H9 (cell line): ENCODE data around the gene SLC22A5. TPM values are rescaled to one million over a fixed set of nuclear protein-coding genes. Genes with fewer than 3 reads are reported as not detected.

ENCODE experiments used
- DNase-seq: peaks from one replicate; pipeline ENCODE4 v3.0.0-alpha.2; 2017
- H2AFZ ChIP-seq: one replicate; pipeline ENCODE4 v1.6.1; 2013; ENCODE audit warnings: mild to moderate bottlenecking, low read length, control low read depth, moderate library complexity
- H2AK5ac ChIP-seq: 2 replicates; pipeline ENCODE4 v1.6.1; 2013; ENCODE audit warnings: low read length, control low read depth, mixed read lengths; ENCODE audit not compliant: insufficient read length
- H2BK120ac ChIP-seq: one replicate; pipeline ENCODE4 v1.6.1; 2013; ENCODE audit warnings: low read depth, mild to moderate bottlenecking, low read length, control low read depth, inconsistent platforms; ENCODE audit not compliant: poor library complexity, severe bottlenecking
- H2BK12ac ChIP-seq: 2 replicates; pipeline ENCODE4 v1.6.1; 2013; ENCODE audit warnings: low read length, control low read depth, mixed read lengths, low read depth; ENCODE audit not compliant: insufficient read length
- H2BK15ac ChIP-seq: 2 replicates; pipeline ENCODE4 v1.6.1; 2013; ENCODE audit warnings: low read depth, low read length, control low read depth
- H2BK20ac ChIP-seq: one replicate; pipeline ENCODE4 v1.6.1; 2013; ENCODE audit warnings: low read depth, mild to moderate bottlenecking, low read length, control low read depth, inconsistent platforms; ENCODE audit not compliant: poor library complexity, severe bottlenecking
- H2BK5ac ChIP-seq: 2 replicates; pipeline ENCODE4 v1.6.1; 2013; ENCODE audit warnings: low read length, control low read depth, mixed read lengths; ENCODE audit not compliant: insufficient read length
- H3K14ac ChIP-seq: 2 replicates; pipeline ENCODE4 v1.6.1; 2013; ENCODE audit warnings: low read length, control low read depth; ENCODE audit not compliant: insufficient read depth
- H3K18ac ChIP-seq: 2 replicates; pipeline ENCODE4 v1.6.1; 2013; ENCODE audit warnings: low read depth, mild to moderate bottlenecking, mixed read lengths, low read length, control low read depth; ENCODE audit not compliant: insufficient read length
- H3K23ac ChIP-seq: 2 replicates; pipeline ENCODE4 v1.6.1; 2013; ENCODE audit warnings: low read length, control low read depth, mixed read lengths, low read depth; ENCODE audit not compliant: insufficient read length
- H3K23me2 ChIP-seq: 2 replicates; pipeline ENCODE4 v1.6.1; 2013; ENCODE audit warnings: low read depth, mild to moderate bottlenecking, mixed read lengths, low read length, control low read depth; ENCODE audit not compliant: insufficient read length, poor library complexity, severe bottlenecking
- H3K27ac ChIP-seq: 2 replicates; pipeline ENCODE4 v1.5.1; 2013; ENCODE audit warnings: low read length, control low read depth, mixed read lengths, low read depth; ENCODE audit not compliant: insufficient read length
- H3K27me3 ChIP-seq: 2 replicates; pipeline ENCODE4 v1.6.1; 2013; ENCODE audit warnings: low read length, control low read depth, inconsistent platforms; ENCODE audit not compliant: insufficient read depth
- H3K4ac ChIP-seq: 2 replicates; pipeline ENCODE4 v1.6.1; 2013; ENCODE audit warnings: low read depth, mild to moderate bottlenecking, control low read depth, inconsistent platforms, low read length, moderate library complexity
- H3K4me1 ChIP-seq: 2 replicates; pipeline ENCODE4 v1.6.1; 2013; ENCODE audit warnings: low read length, control low read depth, inconsistent platforms; ENCODE audit not compliant: insufficient read depth
- H3K4me2 ChIP-seq: 2 replicates; pipeline ENCODE4 v1.6.1; 2013; ENCODE audit warnings: low read length, control low read depth, mixed read lengths; ENCODE audit not compliant: insufficient read length, insufficient read depth
- H3K56ac ChIP-seq: 2 replicates; pipeline ENCODE4 v1.6.1; 2013; ENCODE audit warnings: low read depth, mild to moderate bottlenecking, mixed read lengths, low read length, control low read depth; ENCODE audit not compliant: insufficient read length
- H3K79me1 ChIP-seq: 2 replicates; pipeline ENCODE4 v1.6.1; 2013; ENCODE audit warnings: low read depth, mild to moderate bottlenecking, moderate library complexity, low read length, control low read depth, inconsistent platforms; ENCODE audit not compliant: insufficient read depth, poor library complexity, severe bottlenecking
- H3K79me2 ChIP-seq: 2 replicates; pipeline ENCODE4 v1.6.1; 2013; ENCODE audit warnings: low read length, control low read depth, inconsistent platforms; ENCODE audit not compliant: insufficient read depth
- H3K9ac ChIP-seq: 2 replicates; pipeline ENCODE4 v1.6.1; 2013; ENCODE audit warnings: low read length, control low read depth, mixed read lengths; ENCODE audit not compliant: insufficient read length; ENCODE audit errors: extremely low read depth
- H3K9me3 ChIP-seq: one replicate; pipeline ENCODE4 v1.6.1; 2013; ENCODE audit warnings: low read depth, low read length, inconsistent platforms; ENCODE audit not compliant: control insufficient read depth
- H3T11ph ChIP-seq: one replicate; pipeline ENCODE4 v1.6.1; 2013; ENCODE audit warnings: mild to moderate bottlenecking, low read length, control low read depth, inconsistent platforms
- H4K20me1 ChIP-seq: one replicate; pipeline ENCODE4 v1.6.1; 2013; ENCODE audit not compliant: control insufficient read depth, insufficient read length, insufficient read depth
- H4K5ac ChIP-seq: 2 replicates; pipeline ENCODE4 v1.6.1; 2013; ENCODE audit warnings: low read depth, mild to moderate bottlenecking, mixed read lengths, low read length, control low read depth; ENCODE audit not compliant: insufficient read length
- H4K8ac ChIP-seq: replicated peaks from 2 replicates; pipeline ENCODE4 v1.6.1; 2013; ENCODE audit warnings: low read length, control low read depth, mixed read lengths, low read depth; ENCODE audit not compliant: insufficient read length
- H4K91ac ChIP-seq: 2 replicates; pipeline ENCODE4 v1.6.1; 2013; ENCODE audit warnings: low read depth, mild to moderate bottlenecking, moderate library complexity, mixed read lengths, low read length, control low read depth; ENCODE audit not compliant: insufficient read length
- H3K27ac Mint-ChIP-seq, 3 experiments: 2 replicates in 2 of 3; 3 replicates in 1 of 3; pipeline ENCODE4 v1.8.0; 2020 to 2021; ENCODE audit warnings: mixed read lengths in 3 of 3, mild to moderate bottlenecking in 1 of 3, moderate library complexity in 1 of 3
- H3K27me3 Mint-ChIP-seq: 2 replicates; pipeline ENCODE4 v1.8.0; 2021; ENCODE audit warnings: low read depth, mild to moderate bottlenecking, moderate library complexity, mixed read lengths
- H3K36me3 Mint-ChIP-seq, 3 experiments: 2 replicates in 2 of 3; 3 replicates in 1 of 3; pipeline ENCODE4 v1.8.0; 2020 to 2021; ENCODE audit warnings: low read depth in 3 of 3, mixed read lengths in 3 of 3; ENCODE audit not compliant: insufficient read depth in 1 of 3
- H3K4me1 Mint-ChIP-seq, 2 experiments: 2 replicates each; pipeline ENCODE4 v1.8.0; 2020; ENCODE audit warnings: mixed read lengths in 2 of 2
- H3K4me3 Mint-ChIP-seq, 2 experiments: 2 replicates in 1 of 2; 3 replicates in 1 of 2; pipeline ENCODE4 v1.8.0; 2020 to 2021; ENCODE audit warnings: mild to moderate bottlenecking in 2 of 2, mixed read lengths in 2 of 2, moderate library complexity in 1 of 2
- H3K9me3 Mint-ChIP-seq, 2 experiments: 2 replicates in 1 of 2; 3 replicates in 1 of 2; pipeline ENCODE4 v1.8.0; 2020; ENCODE audit warnings: mild to moderate bottlenecking in 2 of 2, mixed read lengths in 2 of 2, moderate library complexity in 1 of 2
- CTCF ChIP-seq: fragments of 200-600 bp; sonication (generic); conservative IDR thresholded peaks from 3 replicates; pipeline ENCODE4 v1.8.0; 2021; ENCODE audit warnings: antibody characterized with exemption, mild to moderate bottlenecking
- WGBS: extraction: QIAGEN DNeasy Blood & Tissue Kit; methylation state at CpG from one replicate; pipeline ENCODE4 v1.1.7; 2013; ENCODE audit warnings: missing lambda C conversion rate, low lambda C conversion rate, mixed read lengths; ENCODE audit not compliant: insufficient read length; ENCODE audit errors: extremely low coverage; 5-methylcytosine and 5-hydroxymethylcytosine counted together
- total RNA-seq: library from RNA; stranded (reverse); gene quantifications from 2 replicates; pipeline ENCODE4 v1.2.1, GENCODE V29; 2021

The SLC22A5 gene
- total RNA-seq, 1 experiment from 2014 or later: 3.4 TPM

- Histone ChIP-seq H3K27ac (no peak overlapping the region), H3K18ac (no peak overlapping the region), H3K27me3 (no peaks in the 10 kb centered on the region), H3K4ac (no peak overlapping the region), H3K9me3 (no peaks in the 10 kb centered on the region), H2BK12ac (no peak overlapping the region), H2BK5ac (no peak overlapping the region), H3K23ac (no peak overlapping the region), H2BK20ac (no peak overlapping the region), H3K23me2 (peaks cover 4% of the 10 kb centered on the region), H3K14ac (no peak overlapping the region), H3K9ac (no peak overlapping the region), H3K56ac (no peak overlapping the region), H2AFZ (no peak overlapping the region), H3K4me1 (no peaks in the 10 kb centered on the region), H4K8ac (no peak overlapping the region), H2AK5ac (no peak overlapping the region), H3T11ph (no peak overlapping the region), H3K79me1 (no peaks in the 10 kb centered on the region), H4K20me1 (no peaks in the 10 kb centered on the region), H2BK120ac (no peak overlapping the region), H4K5ac (no peak overlapping the region), H4K91ac (no peak overlapping the region), H3K4me2 (no peak overlapping the region), H2BK15ac (no peak overlapping the region), H3K79me2 (no peaks in the 10 kb centered on the region)
- Mint-ChIP-seq H3K36me3 (0 out of 7 replicates have a peak, but pooled peaks cover 0 to 4% (median 0%) of the 10 kb centered on the region in 3 experiments), H3K27me3 (peaks cover 23% of the 10 kb centered on the region), H3K4me1 (peaks cover 10 to 13% of the 10 kb centered on the region in 2 experiments), H3K27ac (no peak overlapping the region), H3K4me3 (no peak overlapping the region), H3K9me3 (peaks cover 0 to 4% of the 10 kb centered on the region in 2 experiments; a peak in 2 of 5 replicates)
- DNase-seq: no peak
- no CpG with 5 or more reads among the region's 6 CpGs for WGBS
- no peak for TF ChIP-seq CTCF
Measured at GRCh38 chr5:132408456-132408855, 38.9 kb downstream of the SLC22A5 start.
